GM12878 (cell line): ENCODE data around the gene TMEM266. TPM values are rescaled to one million over a fixed set of nuclear protein-coding genes. Genes with fewer than 3 reads are reported as not detected.

Experiments used
- ATAC-seq: fragments of 200-7000 bp; cut with Tn5 transposase; 3 replicates; pipeline ENCODE4 v1.9.1; 2020; ENCODE audit warnings: mild to moderate bottlenecking, moderate library complexity
- BruUV-seq: library from RNA; stranded (reverse); fragments of 400-500 nt; replicated peaks from 2 replicates; lab custom pipeline; 2021; lab: Mats Ljungman, UMichigan
- CTCF ChIA-PET: fragments of 300-600 bp; sonication (Branson Sonifier 250); formaldehyde crosslinking; extraction: SDS; loops from one replicate; lab custom pipeline; 2021; ENCODE audit warnings: inconsistent platforms; lab: Yijun Ruan, JAX
- POLR2A ChIA-PET: fragments of 350-600 bp; formaldehyde crosslinking; extraction: SDS; loops from one replicate; lab custom pipeline; 2021; ENCODE audit warnings: inconsistent platforms; lab: Charles Lee
- RAD21 ChIA-PET: fragments of 300-600 bp; sonication (Branson Sonifier 250); formaldehyde crosslinking; loops from one replicate; lab custom pipeline; 2023; ENCODE audit warnings: antibody characterized with exemption; ENCODE audit not compliant: unreplicated experiment; lab: Charles Lee
- SMC1A ChIA-PET: fragments of 300-600 bp; sonication (Branson Sonifier 250); formaldehyde crosslinking; loops from one replicate; lab custom pipeline; 2023; ENCODE audit not compliant: unreplicated experiment, uncharacterized antibody; lab: Charles Lee
- DNase-seq: peaks from one replicate; pipeline ENCODE4 v3.0.0-alpha.2; 2011; ENCODE audit warnings: low read depth, low spot score
- FAIRE-seq: peaks from 3 replicates; lab custom pipeline; 2011; peaks lifted over from hg19 to GRCh38; lab: Jason Lieb, UNC
- H2AFZ ChIP-seq: 2 replicates; pipeline ENCODE4 v1.6.0; 2011; ENCODE audit warnings: low read depth, low read length, control low read depth; ENCODE audit not compliant: control insufficient read depth
- H3K27ac ChIP-seq: 2 replicates; pipeline ENCODE4 v1.5.1; 2011; ENCODE audit warnings: control low read depth; ENCODE audit not compliant: control insufficient read depth, insufficient read depth
- H3K27me3 ChIP-seq, 2 experiments: replicated peaks in 1 of 2; 2 replicates each; pipeline versions ENCODE4 v1.6.0 to v1.6.1; 2011; ENCODE audit warnings: low read length in 1 of 2; ENCODE audit not compliant: control insufficient read depth in 2 of 2, insufficient read depth in 2 of 2
- H3K36me3 ChIP-seq, 2 experiments: 2 replicates each; pipeline ENCODE4 v1.5.1; 2011; ENCODE audit warnings: low read length in 1 of 2; ENCODE audit not compliant: control insufficient read depth in 2 of 2, insufficient read depth in 2 of 2
- H3K4me1 ChIP-seq: 2 replicates; pipeline ENCODE4 v1.6.1; 2011; ENCODE audit warnings: mild to moderate bottlenecking, low read length, moderate library complexity, mixed read lengths; ENCODE audit not compliant: control insufficient read depth, insufficient read depth
- H3K4me2 ChIP-seq: 2 replicates; pipeline ENCODE4 v1.6.0; 2011; ENCODE audit warnings: control low read depth; ENCODE audit not compliant: control insufficient read depth, insufficient read depth
- H3K4me3 ChIP-seq: fragments of 200-600 bp; sonication (generic); 2 replicates; pipeline ENCODE4 v1.5.1; 2016
- H3K79me2 ChIP-seq: 2 replicates; pipeline ENCODE4 v1.6.0; 2011; ENCODE audit warnings: low read length; ENCODE audit not compliant: control insufficient read depth, insufficient read depth
- H3K9ac ChIP-seq: 2 replicates; pipeline ENCODE4 v1.8.0; 2011; ENCODE audit warnings: low read length, control low read depth, mixed read lengths; ENCODE audit not compliant: control insufficient read depth, insufficient read depth
- H3K9me3 ChIP-seq: replicated peaks from 3 replicates; pipeline ENCODE4 v1.5.1; 2011; ENCODE audit warnings: mild to moderate bottlenecking, low read length; ENCODE audit not compliant: control insufficient read depth, insufficient read depth
- H4K20me1 ChIP-seq: 2 replicates; pipeline ENCODE4 v1.6.0; 2011; ENCODE audit not compliant: control insufficient read depth, insufficient read depth
- ATF3 ChIP-seq: IDR thresholded peaks from 2 replicates; pipeline ENCODE4 v1.6.1; 2011; ENCODE audit warnings: low read depth, mild to moderate bottlenecking, low read length, moderate library complexity, borderline replicate concordance; ENCODE audit errors: extremely low read depth
- FOXK2 ChIP-seq: fragments of 450-650 bp; IDR thresholded peaks from 2 replicates; pipeline ENCODE4 v1.6.1; 2017; ENCODE audit warnings: mild to moderate bottlenecking, moderate library complexity
- POLR2AphosphoS2 ChIP-seq: IDR thresholded peaks from 2 replicates; pipeline ENCODE4 v1.6.1; 2011; ENCODE audit warnings: low read depth, mild to moderate bottlenecking, low read length, improper control_type of control experiment, moderate library complexity
- RB1 ChIP-seq: fragments of 450-650 bp; formaldehyde crosslinking; IDR thresholded peaks from 2 replicates; pipeline ENCODE4 v1.6.1; 2017; ENCODE audit warnings: mild to moderate bottlenecking, borderline replicate concordance
- SMAD1 ChIP-seq: fragments of 450-650 bp; IDR thresholded peaks from 2 replicates; pipeline ENCODE4 v1.6.1; 2018; ENCODE audit warnings: mild to moderate bottlenecking, low read depth; ENCODE audit not compliant: partially characterized antibody
- SMAD5 ChIP-seq: IDR thresholded peaks from 2 replicates; pipeline ENCODE4 v1.6.1; 2016; ENCODE audit warnings: antibody characterized with exemption, low read depth
- USF2 ChIP-seq: IDR thresholded peaks from 2 replicates; pipeline ENCODE4 v1.6.1; 2011; ENCODE audit warnings: low read depth, low read length, improper control_type of control experiment, borderline replicate concordance
- ZZZ3 ChIP-seq: IDR thresholded peaks from 2 replicates; pipeline ENCODE4 v1.6.1; 2011; ENCODE audit warnings: low read depth; ENCODE audit not compliant: control insufficient read depth, insufficient read length
- WGBS: methylation state at CpG from one replicate; pipeline ENCODE4 v1.1.6; 2016; ENCODE audit warnings: low lambda C conversion rate; ENCODE audit not compliant: insufficient replicate concordance, insufficient coverage; ENCODE audit errors: missing lambda C conversion rate; 5-methylcytosine and 5-hydroxymethylcytosine counted together
- in situ Hi-C: fragments of 300-500 bp; cut with MboI; formaldehyde crosslinking; loops from 9 replicates; pipeline ENCODE4 v1.14.3; 2018; ENCODE audit warnings: mixed read lengths
- intact Hi-C: fragments of 100-400 bp; cut with micrococcal nuclease; formaldehyde crosslinking; loops from one replicate; pipeline ENCODE4 v1.14.2; 2022; ENCODE audit not compliant: unreplicated experiment
- polyA plus RNA-seq, 11 experiments: library from polyadenylated mRNA; depleted of rRNA in 4 of 11; unstranded in 6 of 11; stranded (reverse) in 5 of 11; fragments of >200 nt; fragmentation: Nextera tagmentation in 4 of 11; fragmentation: Illumina TruSeq in 1 of 11; extraction: Ambion mirVana in 4 of 11; extraction: Trizol in 1 of 11; gene quantifications; 1 replicate in 1 of 11; 2 replicates in 10 of 11; pipeline versions ENCODE4 v1.2.1 to v1.2.3, GENCODE V29; 2011 to 2016; ENCODE audit warnings: inconsistent platforms in 2 of 11, missing spikeins in 2 of 11, low read depth in 1 of 11
- total RNA-seq, 4 experiments: library from RNA; depleted of rRNA in 3 of 4; stranded (reverse); fragments of >200 nt in 3 of 4; fragmentation: Illumina TruSeq in 1 of 4; extraction: Trizol in 1 of 4; gene quantifications; 2 replicates each; pipeline versions ENCODE4 v1.2.1 to v1.2.3, GENCODE V29; 2013 to 2021

The TMEM266 gene
- total and polyA plus RNA-seq, 10 of the 15 experiments (the other 5 are each of a cell fraction or from before 2014, with no cell fraction given): 0.11 to 0.70 (median 0.39) TPM

GRCh38 chr15:76222159-76222558 is 162.4 kb downstream of the TMEM266 start:
- SMC1A ChIA-PET: interaction anchor here (0.6 to 1.2 kb wide), 3 partner anchors 9 to 484 kb away, joined by 3 to 4 read pairs (median 3); no protein-coding TSS in a partner anchor

More at GRCh38 chr15:76222159-76222558, 162.4 kb downstream of the TMEM266 start:
- no peaks in the 10 kb centered on the region for H4K20me1 ChIP-seq
- H3K27me3 ChIP-seq: no peaks in the 10 kb centered on the region
- intact Hi-C loops: no loop called here
- 100% methylated on average over 4 of the region's 4 CpGs for WGBS
- TF ChIP-seq ATF3: no peak
- no peak for TF ChIP-seq SMAD1
- no peak for TF ChIP-seq POLR2AphosphoS2
- TF ChIP-seq USF2: no peak
- TF ChIP-seq SMAD5: no peak
- TF ChIP-seq ZZZ3: no peak
- TF ChIP-seq FOXK2: no peak
- TF ChIP-seq RB1: no peak
- H3K36me3 ChIP-seq: peaks cover 0 to 20% of the 10 kb centered on the region in 2 experiments; a peak in 2 of 4 replicates
- ChIA-PET CTCF (interaction anchor here (1.1 to 1.4 kb wide), 2 partner anchors 10 to 17 kb away, joined by 3 read pairs; no protein-coding TSS in a partner anchor), RAD21 (interaction anchor here (0.7 kb wide), 1 partner anchor 31 kb away, joined by 3 read pairs; no protein-coding TSS in a partner anchor), POLR2A (interaction anchor here (1.2 kb wide), 1 partner anchor 638 kb away, joined by 5 read pairs; no protein-coding TSS in a partner anchor)
- peak overlapping the region; percentile 9; the same call in 1 of the 2 replicates for H3K27ac ChIP-seq
- no TSS peak for BruUV-seq
- FAIRE-seq (no peak), DNase-seq (no peak), ATAC-seq (no peak)
- in situ Hi-C loops: no loop called here
- H3K9me3 ChIP-seq: peaks cover 2% of the 10 kb centered on the region; the same call in 2 of the 3 replicates
- no peak overlapping the region for H3K9ac ChIP-seq
- H3K4me1 ChIP-seq: peaks cover 15% of the 10 kb centered on the region
- no peak overlapping the region for H3K4me3 ChIP-seq
- H3K4me2 ChIP-seq: no peak overlapping the region
- no peak overlapping the region for H2AFZ ChIP-seq
- H3K79me2 ChIP-seq: no peaks in the 10 kb centered on the region
